Activated gamma-delta T cell treated with Interleukin-2 at 50 U/mL for 16 hours (primary cell): Measurements from ENCODE around the gene RING1.

Source experiments
- DNase-seq: peaks from one replicate; pipeline ENCODE4 v3.0.0-alpha.2; 2020

RING1 gene

GRCh38 chr6:33249732-33250630 is 41.7 kb downstream of the RING1 start:
- no peak for DNase-seq

- DNase-seq = no peak
Observed at GRCh38 chr6:33250731-33251130, 42.4 kb downstream of the RING1 start.

- no peak for DNase-seq
Observed at GRCh38 chr6:33251395-33252012, 43.2 kb downstream of the RING1 start.

GRCh38 chr6:33252759-33253158 is 44.5 kb downstream of the RING1 start:
- DNase-seq = no peak

- no peak for DNase-seq
Observed at GRCh38 chr6:33254591-33254990, 46.3 kb downstream of the RING1 start.

- DNase-seq = no peak
Observed at GRCh38 chr6:33259032-33259431, 50.7 kb downstream of the RING1 start.
